ENCODE results near the gene HSPA1L.

Gene HSPA1L

DNA sequence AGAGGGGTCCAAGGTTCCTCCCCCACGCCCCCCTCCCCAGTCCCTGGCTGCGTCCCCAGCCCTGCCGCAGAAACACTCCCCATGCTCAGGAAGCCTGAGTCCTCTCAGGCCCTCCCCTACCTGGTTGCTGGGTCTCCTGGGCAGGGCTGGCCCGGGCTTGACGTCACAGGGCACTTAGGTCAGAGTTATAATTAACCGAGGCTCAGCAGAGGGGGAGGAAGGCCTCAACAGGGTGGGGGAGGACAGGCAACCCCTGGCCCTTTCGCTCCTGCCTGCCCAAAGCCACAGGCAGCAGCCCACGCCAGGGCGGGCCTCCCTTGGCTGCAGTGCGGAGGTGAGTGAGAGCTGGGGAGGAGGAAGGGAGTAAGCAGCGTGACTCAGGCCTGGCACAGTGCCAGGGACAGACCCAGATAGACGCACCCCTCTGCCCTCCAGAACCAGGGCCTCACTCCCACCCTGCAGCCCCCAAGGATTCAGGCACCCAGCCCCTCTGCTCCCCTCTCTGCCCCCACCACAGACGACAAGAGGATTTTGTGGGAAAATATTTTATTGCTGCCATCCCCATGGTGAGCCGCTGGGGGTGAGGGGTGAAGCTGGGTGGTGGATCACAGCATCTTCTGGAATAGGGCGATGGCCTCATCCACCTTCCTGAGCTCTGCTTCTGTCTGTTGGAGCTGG is 38.0 kb downstream of the HSPA1L start, which contains the start of gene VWA7:
TSS of gene VWA7 (minus strand) at position 340 of the 678 bp plus-strand sequence. CDS start 549 bp downstream, outside the sequence.
- peak; percentile 90 for DNase-seq (ENCODE audit: insufficient read length, low spot score)
- FAIRE-seq: no peak
- no peak for TF ChIP-seq POLR2A (IDR thresholded peaks at IDR 0.05; ENCODE audit: low read depth, low read length)

DNA sequence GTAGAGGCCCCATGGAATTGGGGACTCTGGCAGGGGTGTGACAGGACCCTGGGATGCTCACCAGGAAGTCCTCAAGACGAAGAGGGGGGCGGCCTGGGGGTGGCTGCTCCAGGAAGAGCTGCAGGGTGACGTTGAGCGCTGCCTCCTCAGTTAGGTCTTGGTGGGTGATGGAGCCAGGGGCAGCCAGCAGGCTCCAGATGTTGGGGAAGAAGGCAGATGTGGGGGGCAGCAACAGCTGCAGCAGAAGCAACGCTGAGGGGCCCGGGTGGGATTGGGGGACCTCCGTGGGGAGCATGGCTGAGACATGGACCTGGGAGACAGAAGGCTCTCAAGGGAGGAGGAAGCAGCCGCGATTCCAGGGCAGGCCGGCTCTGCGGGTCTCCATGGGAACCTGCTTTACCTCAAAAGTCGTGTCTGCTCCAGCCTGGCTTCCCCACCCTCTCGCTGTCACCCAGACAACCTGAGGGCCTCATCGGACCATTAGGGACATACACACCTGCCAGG is 38.5 kb downstream of the HSPA1L start:
- no peak for TF ChIP-seq POLR2A (IDR thresholded peaks at IDR 0.05; ENCODE audit: low read depth, low read length)
- FAIRE-seq (no peak), DNase-seq (ENCODE audit: insufficient read length, low spot score) (no peak)

DNA sequence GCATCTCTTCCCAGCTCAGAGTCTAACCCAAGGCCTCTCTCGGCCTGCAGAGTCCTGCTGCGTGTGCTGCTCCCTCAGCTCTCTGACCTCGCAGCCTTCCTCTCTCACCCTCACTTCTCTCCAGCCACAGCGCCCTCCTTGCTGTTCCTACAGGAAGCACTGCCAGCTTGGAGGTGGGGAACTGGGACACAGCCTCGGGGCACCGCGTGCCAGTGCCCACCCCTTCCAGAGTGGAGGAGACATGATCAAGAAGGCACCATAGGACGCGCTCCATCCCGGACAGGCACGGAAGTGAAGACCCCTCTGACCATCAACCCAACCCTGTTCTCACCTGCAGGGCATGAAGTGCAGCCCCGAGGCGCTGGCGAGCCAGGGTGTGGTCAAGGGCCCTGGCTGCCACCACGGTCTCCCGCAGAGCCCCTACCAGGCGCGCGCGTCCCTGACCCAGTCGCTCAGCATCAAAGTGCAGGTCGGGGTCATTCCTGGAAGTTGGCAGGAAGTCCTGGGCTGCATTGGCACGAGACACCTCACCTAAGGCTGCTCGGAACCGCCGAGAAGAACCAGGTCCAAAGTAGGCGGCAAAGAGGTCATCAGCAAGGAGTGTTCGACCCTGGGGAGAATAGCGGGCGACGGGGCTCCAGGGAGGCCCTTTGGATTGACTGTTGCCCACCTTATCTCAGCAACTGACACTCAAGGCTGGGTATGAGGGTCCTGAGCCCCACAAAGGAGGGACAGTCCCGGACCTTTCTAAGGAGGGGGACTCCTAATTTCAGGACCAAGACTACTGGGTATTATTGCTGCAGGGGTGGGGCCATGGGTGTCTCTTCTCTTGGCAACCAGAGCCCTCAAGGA is 39.2 kb downstream of the HSPA1L start:
- FAIRE-seq (no peak), DNase-seq (ENCODE audit: insufficient read length, low spot score) (no peak)
- no peak for TF ChIP-seq POLR2A (IDR thresholded peaks at IDR 0.05; ENCODE audit: low read depth, low read length)

DNA sequence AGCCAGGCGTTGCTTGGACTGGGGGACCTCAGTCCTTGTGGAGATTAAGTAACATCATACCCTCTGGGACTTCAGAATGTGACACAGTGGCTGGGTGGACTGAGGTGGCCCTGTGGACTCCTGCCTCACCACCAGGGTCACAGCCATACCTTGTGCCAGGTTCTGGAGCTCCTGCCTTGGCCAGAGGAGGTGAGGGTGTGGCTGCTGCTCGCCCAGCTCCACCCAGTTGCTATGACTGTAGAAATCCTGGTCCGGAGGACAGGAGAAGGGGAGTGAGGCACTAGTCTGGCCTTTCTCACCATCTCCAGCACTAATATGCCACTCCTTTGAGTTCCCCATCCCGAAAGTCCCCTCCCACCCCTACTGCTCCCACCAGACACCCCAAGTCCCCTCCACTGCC is 39.9 kb downstream of the HSPA1L start:
- FAIRE-seq (no peak), DNase-seq (ENCODE audit: insufficient read length, low spot score) (no peak)
- TF ChIP-seq POLR2A (IDR thresholded peaks at IDR 0.05; ENCODE audit: low read depth, low read length): no peak

DNA sequence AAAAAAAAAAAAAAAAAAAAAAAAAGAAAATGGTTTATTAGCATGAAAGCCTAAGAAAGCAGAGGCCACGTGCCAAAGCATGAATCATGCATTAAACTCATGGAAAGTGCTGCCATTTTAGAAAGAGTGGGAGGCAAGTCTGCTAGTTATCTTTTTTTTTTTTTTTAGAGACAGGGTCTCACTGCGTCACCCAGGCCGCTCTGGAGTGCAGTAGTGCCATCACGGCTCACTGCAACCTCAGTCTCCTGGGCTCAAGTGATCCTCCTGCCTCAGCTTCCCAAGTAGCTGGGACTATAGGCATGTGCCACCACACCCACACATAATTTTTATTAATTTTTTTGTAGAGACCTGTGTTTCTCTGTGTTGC is 43.1 kb downstream of the HSPA1L start:
- no peak for DNase-seq (ENCODE audit: insufficient read length, low spot score)
- TF ChIP-seq POLR2A (IDR thresholded peaks at IDR 0.05; ENCODE audit: low read depth, low read length): no peak
- no peak for FAIRE-seq

DNA sequence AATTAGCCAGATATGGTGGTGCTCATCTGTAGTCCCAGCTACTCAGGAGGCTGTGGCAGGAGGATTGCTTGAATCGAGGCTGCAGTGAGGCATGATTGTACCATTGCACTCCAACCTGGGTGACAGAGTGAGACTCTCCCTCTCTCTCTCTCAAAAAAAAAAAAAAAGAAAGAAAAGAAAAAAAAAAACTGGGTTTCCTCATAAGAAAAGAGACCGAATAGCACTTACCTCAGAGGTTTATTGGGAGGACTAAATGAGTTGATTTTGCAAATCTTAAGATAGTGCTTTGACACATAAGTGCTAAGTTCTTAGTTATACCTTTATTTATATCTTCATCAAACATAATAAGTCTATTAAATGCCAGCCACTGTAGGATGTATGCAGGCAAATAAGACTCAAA is 44.2 kb downstream of the HSPA1L start:
- DNase-seq (ENCODE audit: insufficient read length, low spot score): no peak
- no peak for TF ChIP-seq POLR2A (IDR thresholded peaks at IDR 0.05; ENCODE audit: low read depth, low read length)
- FAIRE-seq: no peak

DNA sequence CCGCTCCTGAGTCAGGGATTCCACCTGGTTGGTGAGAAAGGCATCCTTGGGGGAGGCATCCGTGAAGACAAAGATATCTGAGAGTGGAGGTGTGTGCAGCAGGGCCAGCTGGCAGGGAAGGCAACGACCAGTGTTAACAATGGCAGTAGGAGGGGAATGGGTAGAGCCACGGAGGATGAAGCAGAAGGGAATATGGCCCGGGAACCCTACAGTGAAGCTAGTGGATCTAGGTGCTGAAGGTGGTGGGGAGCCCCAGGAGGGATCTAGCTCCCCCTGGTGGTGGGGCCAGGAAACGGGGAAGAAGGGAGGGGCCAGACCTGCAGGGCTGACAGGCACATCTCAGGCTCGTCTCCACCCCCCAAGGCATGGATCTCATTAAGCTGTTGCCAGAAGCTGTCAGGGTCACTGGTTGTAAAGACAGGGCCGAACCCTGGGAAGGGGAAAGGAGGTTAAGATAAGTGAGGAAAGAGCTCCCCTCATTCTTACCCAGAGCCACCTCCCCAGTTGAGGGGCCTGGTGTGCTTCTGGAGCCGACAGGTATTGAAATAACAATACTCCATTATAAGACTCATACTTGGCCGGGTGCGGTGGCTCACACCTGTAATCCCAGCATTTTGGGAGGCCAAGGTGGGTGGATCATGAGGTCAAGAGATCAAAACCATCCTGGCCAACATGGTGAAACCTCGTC is 45.3 kb downstream of the HSPA1L start:
- FAIRE-seq (peak; percentile 48), DNase-seq (ENCODE audit: insufficient read length, low spot score) (peak; percentile 87)

DNA sequence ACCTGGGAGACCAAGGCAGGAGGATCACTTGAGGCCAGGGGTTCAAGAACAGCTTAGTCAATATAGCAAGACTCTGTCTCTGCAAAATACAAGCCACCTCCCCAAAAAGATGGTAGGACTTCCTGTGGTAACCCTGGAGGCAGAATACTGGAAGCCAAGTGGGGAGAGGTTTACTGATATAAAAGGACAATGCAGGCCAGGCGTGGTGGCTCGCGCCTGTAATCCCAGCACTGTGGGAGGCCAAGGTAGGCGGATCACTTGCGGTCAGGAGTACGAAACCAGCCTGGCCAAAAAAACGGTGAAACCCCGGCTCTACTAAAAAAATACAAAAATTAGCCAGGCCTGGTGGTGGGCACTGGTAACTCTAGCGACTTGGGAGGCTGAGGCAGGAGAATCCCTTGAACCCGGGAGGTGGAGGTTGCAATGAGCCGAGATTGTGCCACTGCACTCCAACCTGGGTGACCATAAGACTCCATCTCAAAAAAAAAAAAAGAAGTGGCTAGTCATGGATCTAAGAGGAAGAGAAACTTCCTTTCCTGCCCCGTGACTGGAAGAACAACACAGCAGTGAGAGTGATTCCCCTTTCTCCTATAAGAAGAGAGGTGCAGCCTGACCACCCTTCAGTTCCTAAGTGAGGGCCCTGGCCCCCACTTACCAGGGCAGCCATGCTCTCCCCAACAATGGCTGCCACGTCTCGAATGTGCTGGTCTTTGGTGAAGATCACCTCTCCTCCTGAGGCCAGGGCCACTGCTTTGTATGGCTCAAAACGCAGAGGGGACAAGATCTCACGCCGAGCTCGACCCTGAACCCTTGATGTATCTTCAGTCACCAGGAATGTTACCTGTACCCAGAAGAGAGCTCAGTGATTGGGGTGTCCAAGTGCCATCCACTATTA is 46.5 kb downstream of the HSPA1L start:
- DNase-seq (ENCODE audit: insufficient read length, low spot score) (no peak), FAIRE-seq (no peak)
- TF ChIP-seq POLR2A (IDR thresholded peaks at IDR 0.05; ENCODE audit: low read depth, low read length): no peak

More for the DNA sequence above, 45.3 kb downstream of the HSPA1L start:
- TF ChIP-seq POLR2A (IDR thresholded peaks at IDR 0.05; ENCODE audit: low read depth, low read length): no peak

DNA sequence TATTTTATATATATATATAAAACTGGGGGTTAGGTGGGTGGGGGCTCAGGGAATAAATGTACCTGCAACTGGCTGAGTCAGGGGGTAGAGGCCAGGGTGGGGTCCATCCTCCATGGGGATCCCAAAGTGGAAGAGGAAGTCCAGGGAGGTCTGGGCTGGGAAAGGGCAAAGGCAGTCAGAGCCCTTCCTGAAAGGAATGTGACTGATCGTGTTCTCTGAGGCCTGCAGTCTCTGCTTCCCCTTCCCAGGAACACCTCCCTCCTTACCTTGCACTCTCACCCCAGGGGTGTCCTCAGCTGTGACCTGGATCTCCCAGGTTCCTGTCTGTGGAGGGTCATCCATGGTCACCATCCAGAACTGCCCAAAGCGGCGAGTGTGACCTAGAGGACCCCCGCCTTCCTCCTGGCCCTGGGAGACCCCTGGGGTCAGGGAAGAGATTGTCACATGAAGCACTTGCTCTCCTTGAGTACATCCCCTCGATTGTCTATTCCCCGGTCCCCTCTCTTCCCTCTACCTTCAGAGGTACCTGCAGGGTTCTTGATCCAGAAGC is 47.9 kb downstream of the HSPA1L start:
- no peak for DNase-seq (ENCODE audit: insufficient read length, low spot score)
- FAIRE-seq: no peak
- no peak for TF ChIP-seq POLR2A (IDR thresholded peaks at IDR 0.05; ENCODE audit: low read depth, low read length)

DNA sequence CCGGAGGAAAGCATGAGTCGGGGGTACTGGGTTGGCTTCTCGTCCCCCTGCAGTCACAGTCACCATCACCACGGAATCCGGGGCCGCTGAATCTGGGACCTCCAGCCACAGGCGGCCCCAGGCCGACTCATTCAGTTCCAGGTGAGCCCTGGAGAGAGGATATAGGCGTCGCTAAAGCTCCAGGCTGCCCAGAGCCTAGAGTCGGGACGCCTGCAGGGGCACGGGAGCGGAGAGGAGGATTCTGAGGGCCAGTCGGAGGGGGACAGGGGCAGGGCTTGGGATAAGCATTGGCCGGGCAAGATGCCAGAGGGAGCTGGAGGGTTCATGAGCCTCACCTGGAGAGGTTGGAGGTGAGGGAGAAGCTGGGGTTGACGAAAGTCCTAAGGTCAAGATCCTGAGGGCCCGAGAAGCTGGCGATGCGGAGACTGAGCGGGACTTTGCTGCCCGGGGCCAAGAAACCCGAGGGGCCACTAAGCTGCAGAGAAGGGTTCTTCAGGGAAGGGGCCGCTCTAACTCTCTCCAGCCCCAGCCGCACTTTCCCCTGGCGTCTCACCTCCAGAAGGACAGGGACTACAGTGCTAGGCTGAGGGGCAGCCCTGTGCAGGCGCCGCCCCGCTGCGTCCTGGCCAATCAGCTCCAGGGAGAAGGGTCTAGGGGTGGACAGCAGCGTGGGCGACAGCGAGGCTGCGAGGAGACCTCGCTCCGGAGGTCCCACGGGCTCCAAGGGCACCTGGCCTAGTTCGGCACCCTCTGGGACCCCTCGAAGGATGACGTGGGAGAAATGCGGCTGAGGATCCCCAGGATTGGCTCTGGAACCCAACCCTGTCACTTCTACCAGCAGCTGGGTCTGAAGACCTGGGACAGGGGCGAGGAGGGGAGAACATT is 48.9 kb downstream of the HSPA1L start:
- no peak for FAIRE-seq
- no peak for DNase-seq (ENCODE audit: insufficient read length, low spot score)
- no peak for TF ChIP-seq POLR2A (IDR thresholded peaks at IDR 0.05; ENCODE audit: low read depth, low read length)

DNA sequence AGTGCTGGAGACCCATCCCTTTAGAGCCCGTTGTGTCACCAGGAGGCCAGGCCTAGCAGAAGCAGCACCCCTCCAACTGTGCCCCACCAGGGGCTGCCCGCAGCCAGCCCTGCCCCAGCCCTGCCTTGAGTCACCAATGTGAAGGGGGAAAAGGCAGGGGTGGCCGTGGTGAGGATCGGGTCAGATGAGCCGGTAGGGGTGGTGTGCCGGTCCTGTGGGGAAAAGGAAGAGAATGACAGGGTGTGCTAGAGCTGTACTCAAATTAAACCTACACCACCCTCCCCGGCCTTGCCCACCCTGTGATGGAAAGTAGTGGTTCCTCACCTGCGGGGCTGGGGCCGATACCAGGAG is 49.5 kb downstream of the HSPA1L start:
- no peak for TF ChIP-seq POLR2A (IDR thresholded peaks at IDR 0.05; ENCODE audit: low read depth, low read length)

DNA sequence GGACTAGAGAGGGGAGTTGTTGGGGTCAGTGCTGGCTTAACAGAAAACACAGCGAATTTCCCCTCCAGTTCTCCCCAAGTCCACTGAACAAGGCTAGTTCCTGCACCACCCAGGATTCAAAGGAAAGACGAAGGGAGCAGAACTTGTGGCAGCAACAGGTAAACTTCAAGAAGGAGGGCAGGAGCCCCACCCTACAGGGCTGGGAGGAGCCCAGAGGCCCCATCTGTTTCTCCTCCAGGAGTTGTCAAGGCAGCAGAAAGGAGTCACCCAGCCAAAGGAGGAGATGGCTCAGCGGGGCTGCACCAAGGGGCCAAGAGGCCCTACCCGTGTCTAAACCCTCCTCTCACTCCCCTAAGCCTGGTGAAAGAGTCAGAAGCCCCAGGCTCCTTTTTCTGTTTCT is 50.9 kb downstream of the HSPA1L start:
- DNase-seq (ENCODE audit: insufficient read length, low spot score) (no peak), FAIRE-seq (no peak)
- TF ChIP-seq POLR2A (IDR thresholded peaks at IDR 0.05; ENCODE audit: low read depth, low read length): no peak

More for the DNA sequence above, 49.5 kb downstream of the HSPA1L start:
- no peak for FAIRE-seq
- DNase-seq (ENCODE audit: insufficient read length, low spot score): no peak
